Measurements from ENCODE around the gene TACR1. TPM values are rescaled to one million over a fixed set of nuclear protein-coding genes. Genes with fewer than 3 reads are reported as not detected.

Gene TACR1
- total and polyA plus RNA-seq, 2 of the 4 experiments (the other 2 are of a cell fraction): under 0.01 to 0.09 TPM

DNA sequence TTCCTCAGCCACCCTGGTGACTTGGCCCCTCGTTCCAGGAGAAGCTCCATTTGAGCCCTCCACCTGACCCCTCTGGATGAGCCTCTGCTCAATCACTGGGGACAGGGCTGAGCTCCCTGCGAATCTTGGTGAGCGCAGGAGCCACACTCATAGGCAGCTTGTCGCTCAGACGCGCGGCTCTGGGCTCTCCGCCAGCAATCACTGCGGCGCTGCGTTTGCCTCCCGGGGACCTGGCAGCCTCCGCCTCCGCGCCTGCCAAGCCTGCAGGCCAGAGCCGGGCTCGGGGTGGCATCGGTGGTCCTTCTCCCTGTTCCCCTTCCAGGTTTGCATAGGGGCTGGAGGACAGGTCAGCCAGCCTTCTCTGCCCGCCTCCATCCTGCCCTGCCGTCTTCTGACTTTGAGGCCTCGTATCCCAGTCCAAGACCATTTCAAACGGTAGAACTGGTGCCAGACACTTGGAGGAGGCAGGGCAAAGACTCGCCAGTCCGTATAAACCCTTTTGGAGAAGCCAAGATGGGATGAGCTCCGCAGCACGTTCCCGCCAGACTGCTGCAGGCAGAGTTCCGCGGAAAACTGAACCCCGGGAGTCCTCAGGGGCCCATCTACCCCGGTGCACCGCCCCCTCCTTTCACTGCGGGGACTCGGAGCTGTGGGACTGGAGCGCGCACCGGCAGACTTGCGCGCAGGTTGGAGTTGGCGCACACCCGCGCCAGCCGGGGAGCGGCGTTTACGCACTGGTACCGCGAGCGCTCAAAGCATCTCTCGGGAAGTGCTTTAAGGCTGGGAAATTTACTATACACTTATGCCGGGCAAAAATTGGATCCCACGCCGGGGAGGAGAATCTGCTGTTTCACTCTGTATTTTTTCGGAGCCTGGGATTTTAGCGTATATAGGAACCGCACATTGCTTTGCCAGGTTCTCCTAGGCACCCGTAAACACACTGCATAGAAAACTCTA is 1.1 kb upstream of the TACR1 start (continued):
- TF ChIP-seq USF2 (IDR thresholded peaks at IDR 0.05; ENCODE audit: low read depth, low read length) (no peak), NFE2L2 (IDR thresholded peaks at IDR 0.05; ENCODE audit: low read depth, low read length) (no peak), FOS (IDR thresholded peaks at IDR 0.05; ENCODE audit: low read depth, low read length) (no peak)

DNA sequence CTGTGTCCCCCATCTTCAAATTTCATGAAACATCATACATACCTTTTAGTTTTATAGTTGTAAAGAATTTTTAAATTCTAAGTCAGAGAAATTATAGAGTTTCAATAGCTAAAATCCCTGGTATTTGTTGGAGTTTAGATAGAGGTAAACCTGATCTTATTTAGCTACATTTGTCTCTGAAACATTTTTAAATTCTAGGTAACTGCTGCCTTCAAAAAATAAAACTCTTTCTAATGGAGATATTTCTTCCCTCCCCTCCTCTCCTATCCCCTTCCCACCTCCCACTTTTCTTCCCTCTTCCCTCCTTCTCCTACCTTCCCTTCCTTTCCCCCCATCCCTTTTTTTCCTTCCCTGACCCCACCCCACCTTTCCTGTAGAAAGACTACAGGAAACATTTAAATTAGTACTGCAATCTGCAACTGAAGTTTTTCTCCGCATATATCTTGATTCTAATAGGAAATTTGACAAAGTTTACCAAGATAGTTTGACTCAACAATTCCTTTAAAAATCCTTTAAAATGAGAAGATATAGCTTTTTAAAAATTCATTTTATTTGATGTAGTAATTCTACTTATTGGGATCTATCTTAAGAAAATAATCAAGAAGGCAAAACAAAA is 4.1 kb downstream of the TACR1 start:
- Histone ChIP-seq H2AK9ac (replicated peaks; ENCODE audit: low read depth, low read length, poor library complexity) (no peak overlapping the region), H2BK15ac (ENCODE audit: low read depth, low read length) (no peak overlapping the region), H3K9me3 (ENCODE audit: control insufficient read depth, insufficient read depth, low read length) (no peaks in the 10 kb centered on the region), H2AK5ac (ENCODE audit: low read depth, low read length) (no peak overlapping the region), H3K9me1 (ENCODE audit: insufficient read depth, low read length) (no peaks in the 10 kb centered on the region), H4K5ac (ENCODE audit: low read depth, low read length) (no peak overlapping the region), H3K79me1 (ENCODE audit: low read depth in 1 of 2, low read length in 2 of 2) (no peaks in the 10 kb centered on the region), H3K9ac (ENCODE audit: low read depth, low read length) (no peak overlapping the region), H3K4me2 (ENCODE audit: low read depth, low read length) (no peak overlapping the region), H3K27ac (ENCODE audit: insufficient read depth, low read length) (no peak overlapping the region), H3K14ac (replicated peaks; ENCODE audit: low read depth, low read length) (no peak overlapping the region), H3K4ac (ENCODE audit: low read depth, low read length) (no peak overlapping the region), H3K56ac (ENCODE audit: extremely low read depth, insufficient read depth, low read length) (no peak overlapping the region), H2BK20ac (ENCODE audit: low read depth, low read length) (no peak overlapping the region), H4K91ac (ENCODE audit: insufficient read depth, low read depth, low read length) (no peak overlapping the region), H2BK120ac (ENCODE audit: low read depth, low read length) (no peak overlapping the region), H3K18ac (ENCODE audit: low read depth, low read length) (no peak overlapping the region), H3K4me1 (ENCODE audit: control insufficient read depth, insufficient read depth, low read length) (no peaks in the 10 kb centered on the region), H4K20me1 (ENCODE audit: insufficient read depth, low read length) (no peaks in the 10 kb centered on the region), H3K27me3 (ENCODE audit: control insufficient read depth, insufficient read depth, low read length) (peaks cover 34% of the 10 kb centered on the region), H2BK5ac (ENCODE audit: low read depth, low read length, poor library complexity, severe bottlenecking) (no peak overlapping the region), H4K8ac (ENCODE audit: low read depth in 2 of 2, low read length in 2 of 2) (no peak overlapping the region), H3K36me3 (ENCODE audit: control insufficient read depth, insufficient read depth, low read length) (no peaks in the 10 kb centered on the region), H3K4me3 (ENCODE audit: insufficient read depth, low read depth, low read length) (no peak overlapping the region), H3K23ac (ENCODE audit: low read depth, low read length) (no peak overlapping the region), H2AFZ (replicated peaks; ENCODE audit: low read length, poor library complexity) (no peak overlapping the region)
- intact Hi-C loops (cut with micrococcal nuclease): loop anchor here (5.0 kb wide), 1 partner anchor 412 kb away; no protein-coding TSS in a partner anchor
- in situ Hi-C loops (cut with MboI; ENCODE audit: low sequenced_read_pairs): no loop called here
- DNase-seq (no peak), ATAC-seq (ENCODE audit: low read depth) (no peak)
- dilution Hi-C loops (cut with HindIII; ENCODE audit: low sequenced_read_pairs, unreplicated experiment): no loop called here
- no CpG with 5 or more reads among the region's 1 CpG for WGBS, 2 experiments (ENCODE audit: extremely low coverage in 2 of 2, insufficient read length in 1 of 2)
- CTCF ChIA-PET: no interaction called here
- no peak for TF ChIP-seq USF2 (IDR thresholded peaks at IDR 0.05; ENCODE audit: low read depth, low read length)
- TF ChIP-seq, protein P1, sequence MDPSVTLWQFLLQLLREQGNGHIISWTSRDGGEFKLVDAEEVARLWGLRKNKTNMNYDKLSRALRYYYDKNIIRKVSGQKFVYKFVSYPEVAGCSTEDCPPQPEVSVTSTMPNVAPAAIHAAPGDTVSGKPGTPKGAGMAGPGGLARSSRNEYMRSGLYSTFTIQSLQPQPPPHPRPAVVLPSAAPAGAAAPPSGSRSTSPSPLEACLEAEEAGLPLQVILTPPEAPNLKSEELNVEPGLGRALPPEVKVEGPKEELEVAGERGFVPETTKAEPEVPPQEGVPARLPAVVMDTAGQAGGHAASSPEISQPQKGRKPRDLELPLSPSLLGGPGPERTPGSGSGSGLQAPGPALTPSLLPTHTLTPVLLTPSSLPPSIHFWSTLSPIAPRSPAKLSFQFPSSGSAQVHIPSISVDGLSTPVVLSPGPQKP (IDR thresholded peaks at IDR 0.05; ENCODE audit: borderline replicate concordance, low read depth, low read length): no peak
- no peak for TF ChIP-seq MXI1 (IDR thresholded peaks at IDR 0.05; ENCODE audit: borderline replicate concordance, low read depth, low read length)
- no peak for TF ChIP-seq MAZ (IDR thresholded peaks at IDR 0.05; ENCODE audit: borderline replicate concordance, low read depth, low read length)
- no TSS peak for BruUV-seq (replicated peaks)
- POLR2A ChIA-PET (ENCODE audit: unreplicated experiment): no interaction called here
